ENCODE results near the gene METTL8. TPM values are rescaled to one million over a fixed set of nuclear protein-coding genes. Genes with fewer than 3 reads are reported as not detected.

Gene METTL8
- total and polyA plus RNA-seq, 8 donors, result 13.8 to 19.2 (median 15.2) TPM

- Histone ChIP-seq H3K27ac (no peak overlapping the region), H3K4me3 (no peak overlapping the region), H3K36me3 (peaks cover 0 to 30% of the 10 kb centered on the region in 2 donors), H3K9me3 (no peaks in the 10 kb centered on the region), H3K4me1 (no peaks in the 10 kb centered on the region), H3K27me3 (no peaks in the 10 kb centered on the region)
- TF ChIP-seq CTCF (IDR thresholded peaks at IDR 0.05), result no peak
- ATAC-seq, result no peak
- no peak for DNase-seq
- intact Hi-C loops (cut with DNase I), result no loop called here
Observed at GRCh38 chr2:171479154-171479814, 45.5 kb upstream of the METTL8 start.

- H3K9me3 ChIP-seq, result no peaks in the 10 kb centered on the region
- H3K27ac ChIP-seq, result no peak overlapping the region
- DNase-seq, result no peak
- intact Hi-C loops (cut with DNase I), result no loop called here
- H3K27me3 ChIP-seq, result no peaks in the 10 kb centered on the region
- H3K36me3 ChIP-seq, result peaks cover 0 to 39% of the 10 kb centered on the region in 2 donors
- H3K4me3 ChIP-seq, result no peak overlapping the region
- no peak for TF ChIP-seq CTCF (IDR thresholded peaks at IDR 0.05)
- no peaks in the 10 kb centered on the region for H3K4me1 ChIP-seq
- no peak for ATAC-seq
Observed at GRCh38 chr2:171478345-171478744, 44.6 kb upstream of the METTL8 start.

GRCh38 chr2:171475979-171476378, 42.2 kb upstream of the METTL8 start:
- intact Hi-C loops (cut with DNase I), result no loop called here
- Histone ChIP-seq H3K36me3 (peaks cover 0 to 50% of the 10 kb centered on the region in 2 donors), H3K4me3 (no peak overlapping the region), H3K4me1 (no peaks in the 10 kb centered on the region), H3K27me3 (no peaks in the 10 kb centered on the region), H3K9me3 (no peaks in the 10 kb centered on the region), H3K27ac (no peak overlapping the region)
- ATAC-seq, result no peak
- TF ChIP-seq CTCF (IDR thresholded peaks at IDR 0.05), result no peak
- DNase-seq, result no peak

- H3K27me3 ChIP-seq, result no peaks in the 10 kb centered on the region
- ATAC-seq (no peak), DNase-seq (no peak)
- TF ChIP-seq CTCF (IDR thresholded peaks at IDR 0.05), result no peak
- no peak overlapping the region for H3K27ac ChIP-seq
- H3K4me3 ChIP-seq, result no peak overlapping the region
- H3K4me1 ChIP-seq, result no peaks in the 10 kb centered on the region
- peaks cover 0 to 57% of the 10 kb centered on the region in 2 donors for H3K36me3 ChIP-seq
- intact Hi-C loops (cut with DNase I), result no loop called here
- no peaks in the 10 kb centered on the region for H3K9me3 ChIP-seq
Observed at GRCh38 chr2:171470129-171470528, 36.3 kb upstream of the METTL8 start.

- ATAC-seq (no peak), DNase-seq (no peak)
- no peaks in the 10 kb centered on the region for H3K4me1 ChIP-seq
- H3K9me3 ChIP-seq, result no peaks in the 10 kb centered on the region
- no peaks in the 10 kb centered on the region for H3K27me3 ChIP-seq
- peaks cover 0 to 49% of the 10 kb centered on the region in 2 donors for H3K36me3 ChIP-seq
- intact Hi-C loops (cut with DNase I), result no loop called here
- H3K4me3 ChIP-seq, result no peak overlapping the region
- no peak for TF ChIP-seq CTCF (IDR thresholded peaks at IDR 0.05)
- no peak overlapping the region for H3K27ac ChIP-seq
Observed at GRCh38 chr2:171469176-171469575, 35.4 kb upstream of the METTL8 start.
